TTC549 (cell line): ENCODE measurements around the gene CLDN19.
"Not testable (repeated sequence)": the region's sequence is repeated elsewhere in the genome, so short reads cannot be mapped to it uniquely, and the experiment has no call there.

ENCODE experiments used
- FAIRE-seq: peaks from 2 replicates; lab custom pipeline; 2012; peaks lifted over from hg19 to GRCh38; lab: Jason Lieb, UNC

Gene CLDN19

DNA sequence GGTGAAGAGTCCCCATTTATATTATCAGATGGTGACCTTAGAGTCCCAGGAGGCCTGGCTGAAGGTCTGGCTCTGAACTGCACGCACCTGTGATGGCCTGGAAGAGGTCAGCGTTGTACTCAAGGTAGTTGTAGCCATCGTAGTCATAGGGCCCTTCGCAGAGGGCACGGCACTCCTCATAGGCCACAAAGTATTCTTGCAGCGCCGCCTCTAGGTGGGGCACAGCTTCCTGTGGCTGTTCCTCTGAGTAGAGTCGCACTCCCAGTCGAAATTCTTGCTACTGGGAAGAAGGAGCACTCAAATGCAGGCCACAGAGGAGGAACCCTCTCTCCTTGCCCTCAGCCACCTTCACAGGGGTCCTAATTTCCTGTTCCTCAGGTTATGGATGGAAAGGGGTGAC, 19.1 kb upstream of the CLDN19 start:
- FAIRE-seq, result no peak

DNA sequence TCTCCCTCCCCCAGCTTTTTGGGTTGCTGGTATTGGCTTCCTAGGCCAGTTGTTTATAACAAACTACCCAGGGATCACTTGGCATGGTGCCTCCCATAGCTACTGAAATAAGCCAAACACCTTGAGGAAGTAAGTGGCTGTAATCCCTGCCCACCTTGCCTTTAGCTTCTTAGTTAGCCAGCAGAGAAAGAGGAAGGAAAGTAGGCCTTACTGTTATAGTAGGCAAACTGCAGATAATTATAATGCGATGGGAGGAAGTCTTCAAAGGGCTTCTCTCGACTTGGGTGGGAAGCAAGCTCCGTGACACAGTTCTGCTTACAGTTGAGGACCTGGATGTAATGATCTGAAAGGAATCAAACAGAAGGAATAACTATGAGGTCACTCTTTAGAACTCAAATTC, 18.6 kb upstream of the CLDN19 start:
- no peak for FAIRE-seq

- no peak for FAIRE-seq
These were observed 17.8 kb upstream of the CLDN19 start for GRCh38 chr1:42757892-42758275.

DNA sequence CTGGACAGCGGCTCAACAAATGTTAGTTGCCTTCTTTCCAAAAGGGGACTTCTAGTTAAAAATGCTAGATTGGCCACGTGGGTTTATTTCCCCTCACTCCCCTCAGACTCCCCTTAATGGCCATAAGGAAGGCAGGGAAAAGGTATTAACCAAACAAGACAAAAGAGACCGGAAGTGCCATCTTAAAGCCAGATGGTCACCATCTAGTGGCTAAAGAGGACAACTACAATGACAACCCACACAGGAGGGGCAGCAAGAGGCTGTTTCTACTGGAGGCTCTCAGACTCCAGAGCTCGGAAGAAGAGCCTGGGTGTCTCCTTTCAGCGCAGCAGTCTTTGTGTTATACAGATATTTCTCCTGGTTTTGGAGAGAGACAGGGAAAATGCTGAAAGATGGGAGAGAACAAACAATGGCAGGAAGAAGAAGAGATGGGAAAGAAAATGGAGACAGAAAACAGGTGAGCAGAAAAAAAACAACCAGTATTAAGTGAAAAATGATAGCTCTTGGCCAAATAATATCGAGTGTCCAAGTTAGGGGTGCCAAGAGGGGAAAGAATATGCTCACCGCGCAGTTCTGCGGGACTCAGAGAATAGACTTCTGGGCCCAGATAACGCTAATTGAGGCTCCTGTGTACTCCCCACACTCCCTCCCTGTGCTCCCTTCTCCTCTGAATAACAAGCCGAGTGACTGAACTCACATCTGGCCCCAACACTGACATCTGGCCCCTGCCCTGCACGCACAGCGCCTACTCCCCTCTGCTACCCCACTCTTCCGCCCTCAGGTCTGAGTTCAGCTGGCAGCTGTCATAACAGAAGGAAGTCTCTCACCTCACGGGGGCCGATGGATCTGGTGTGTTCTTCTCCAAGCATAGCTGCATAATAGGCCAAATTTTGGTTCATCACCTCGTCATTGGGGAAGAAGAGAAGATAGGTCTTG, 17.2 kb upstream of the CLDN19 start:
- peak; percentile 56 for FAIRE-seq

DNA sequence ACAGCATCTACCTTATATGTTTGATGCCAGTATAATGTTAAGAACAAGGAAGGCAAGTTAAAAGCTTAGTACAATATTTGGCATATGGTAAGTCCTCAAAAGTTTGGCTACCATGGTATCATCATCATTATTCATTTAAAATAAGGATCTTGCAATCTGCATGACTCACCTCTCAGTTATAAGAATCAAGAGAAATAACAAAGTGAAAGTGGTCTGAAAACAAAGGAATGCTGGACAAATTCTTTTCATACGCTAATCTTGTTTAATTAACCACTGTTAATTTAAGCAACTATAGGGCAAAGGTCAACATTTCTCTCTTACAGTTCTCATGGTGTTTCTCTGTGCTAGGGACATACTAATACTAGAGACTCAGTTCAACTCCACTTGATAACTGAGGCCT, 13.0 kb upstream of the CLDN19 start:
- FAIRE-seq, result no peak

GRCh38 chr1:42752284-42752683, 12.2 kb upstream of the CLDN19 start:
- FAIRE-seq, result no peak

- FAIRE-seq, result not testable (repeated sequence)
These were observed 11.6 kb upstream of the CLDN19 start for GRCh38 chr1:42751511-42752070.

GRCh38 chr1:42750041-42750440, 10.0 kb upstream of the CLDN19 start:
- FAIRE-seq, result no peak

GRCh38 chr1:42748461-42749410, 8.7 kb upstream of the CLDN19 start:
- FAIRE-seq, result no peak

DNA sequence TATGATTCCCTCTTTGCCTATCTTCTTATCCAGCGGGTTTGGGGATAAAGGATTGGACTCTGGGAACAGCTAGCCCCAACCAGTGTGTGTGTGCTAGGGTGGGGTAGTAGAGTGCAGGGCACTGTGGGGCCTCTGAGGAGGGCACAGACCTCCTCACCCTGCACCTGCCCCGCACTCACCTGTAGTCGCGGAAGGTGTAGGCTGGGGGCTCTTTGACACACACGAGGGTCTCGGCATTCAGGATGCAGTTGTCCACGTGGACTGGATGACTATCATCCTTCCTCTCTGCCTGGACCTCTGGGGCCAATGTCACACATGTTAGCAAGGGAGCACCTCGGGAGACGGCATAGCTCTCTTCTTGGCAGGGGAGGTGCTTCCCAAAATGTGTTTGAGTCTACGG, 8.0 kb upstream of the CLDN19 start:
- no peak for FAIRE-seq

DNA sequence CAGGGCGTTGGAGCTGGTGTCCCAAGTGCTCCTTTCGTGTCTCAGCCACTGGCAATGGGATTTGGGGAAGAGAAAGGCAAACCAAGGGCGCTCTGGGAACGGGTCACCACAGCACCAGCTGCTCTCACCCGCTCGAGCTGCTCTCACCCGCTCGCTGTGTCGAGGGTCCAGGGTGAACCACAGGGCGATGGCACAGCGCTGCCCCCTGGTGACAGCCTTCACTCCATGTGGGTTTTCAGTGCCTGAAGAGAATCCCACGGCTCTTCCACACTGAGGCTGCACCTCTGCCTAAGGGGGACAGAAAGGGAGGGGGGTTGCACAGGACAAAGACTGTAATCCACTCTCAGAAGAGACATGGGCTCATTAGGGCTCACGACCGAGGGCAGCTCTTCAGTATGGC, 7.1 kb upstream of the CLDN19 start:
- no peak for FAIRE-seq

DNA sequence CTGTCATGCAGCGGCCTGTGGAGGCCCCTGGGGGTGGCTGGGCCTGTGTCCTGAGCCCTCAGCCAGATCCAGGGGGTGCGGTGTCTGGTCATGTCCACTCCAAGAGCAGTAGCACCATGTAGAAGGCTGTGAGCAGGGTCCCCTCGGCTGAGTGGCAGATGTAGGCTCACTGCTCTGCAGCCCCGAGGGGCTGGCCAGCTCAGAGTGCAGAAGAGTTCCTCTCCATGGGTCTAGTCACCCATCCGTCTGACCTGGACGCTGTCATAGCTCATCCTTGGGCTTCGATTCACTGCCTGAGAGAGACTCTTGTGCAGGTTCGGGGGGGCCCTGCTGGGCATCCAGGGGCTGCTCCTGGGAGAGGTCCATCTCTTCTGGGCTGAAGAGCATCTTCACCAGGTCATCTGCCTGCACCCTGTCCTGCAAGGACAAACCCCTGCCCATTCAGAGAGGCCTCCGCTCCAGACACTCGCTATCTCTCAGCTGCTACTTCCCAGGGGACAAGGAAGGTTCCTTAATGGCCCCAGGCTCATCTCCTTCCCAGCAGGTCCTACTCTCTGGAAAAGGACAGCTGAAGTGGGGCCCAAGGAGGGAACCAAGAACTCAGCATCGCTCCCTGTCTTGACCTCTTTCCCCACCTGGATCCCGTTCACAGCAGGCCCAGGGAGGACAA, 6.5 kb upstream of the CLDN19 start:
- FAIRE-seq, result no peak

DNA sequence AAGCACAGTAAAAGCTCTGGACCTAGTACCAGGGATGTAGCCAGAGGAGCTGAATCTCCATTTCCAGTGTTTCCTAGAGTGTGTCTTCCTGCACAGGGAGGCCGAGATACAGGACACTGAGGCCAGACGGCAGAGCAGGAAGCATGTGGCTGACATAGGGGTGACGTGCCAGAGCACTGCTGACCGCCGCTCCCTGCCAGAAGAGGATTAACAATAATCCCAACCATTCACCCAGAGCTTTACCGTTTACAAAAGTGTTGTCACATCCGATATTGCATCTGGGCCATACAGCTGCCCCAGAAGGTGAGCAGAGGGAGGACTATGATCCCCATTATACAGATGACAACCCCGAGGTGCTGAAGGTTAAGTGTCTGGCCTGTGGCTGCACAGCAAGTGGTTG, 5.8 kb upstream of the CLDN19 start:
- FAIRE-seq, result no peak

- no peak for FAIRE-seq
These were observed 4.0 kb upstream of the CLDN19 start for GRCh38 chr1:42744148-42744413.

- no peak for FAIRE-seq
These were observed 3.5 kb upstream of the CLDN19 start for GRCh38 chr1:42743317-42744147.

DNA sequence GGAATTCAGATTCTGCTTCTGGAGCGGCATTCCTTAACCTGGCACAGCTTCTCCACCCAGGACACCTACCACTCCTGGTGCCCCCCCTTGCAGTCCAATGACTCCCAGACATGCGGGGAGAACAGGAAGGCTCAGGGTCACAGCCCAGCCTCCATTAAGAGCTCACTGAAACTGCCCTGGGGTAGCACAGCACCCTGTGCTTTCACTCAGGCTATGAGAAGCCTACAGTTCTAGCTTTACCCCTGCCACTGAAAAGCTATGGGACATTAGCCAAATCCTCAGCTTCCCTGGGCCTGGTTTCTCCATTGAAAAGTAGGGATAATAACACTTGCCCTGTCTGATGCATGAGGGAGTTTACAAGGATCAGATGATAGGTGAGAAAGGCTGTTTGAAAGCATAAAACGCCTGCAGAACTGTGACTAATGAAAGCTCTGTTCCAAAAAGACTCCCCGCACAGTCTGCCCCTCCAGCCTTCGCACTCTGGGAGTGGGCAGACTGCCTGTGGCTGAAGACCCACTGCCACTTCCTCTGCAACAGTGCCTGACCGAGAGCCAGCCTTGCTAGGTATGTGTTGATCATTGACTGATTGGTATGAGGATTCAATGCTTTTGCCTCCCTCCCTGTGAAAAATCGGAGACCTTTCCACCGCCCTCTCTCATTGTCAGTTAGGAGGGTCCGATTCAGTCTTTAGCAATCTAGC, 2.7 kb upstream of the CLDN19 start:
- no peak for FAIRE-seq

GRCh38 chr1:42742141-42742540, 2.1 kb upstream of the CLDN19 start:
- FAIRE-seq, result no peak

DNA sequence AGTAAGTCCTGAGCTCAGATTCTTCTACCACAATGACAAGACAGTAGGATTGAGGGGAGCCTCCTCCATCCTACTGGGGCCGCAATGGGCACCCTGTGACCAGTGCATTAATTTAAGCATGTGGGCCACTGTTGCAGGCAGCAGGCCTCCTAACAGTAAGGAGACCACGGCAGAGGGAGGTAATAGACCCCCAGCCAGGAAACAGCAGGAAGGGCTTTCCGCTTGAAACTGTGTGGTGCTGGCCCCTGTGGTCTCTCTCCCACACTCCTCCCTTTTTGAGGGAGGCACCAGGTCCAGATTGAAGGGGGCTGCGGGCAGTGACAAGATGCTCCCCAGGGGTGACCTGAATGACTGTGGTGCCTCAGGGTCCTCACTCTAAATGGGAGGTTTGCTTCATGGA, 1.7 kb upstream of the CLDN19 start:
- FAIRE-seq, result no peak

DNA sequence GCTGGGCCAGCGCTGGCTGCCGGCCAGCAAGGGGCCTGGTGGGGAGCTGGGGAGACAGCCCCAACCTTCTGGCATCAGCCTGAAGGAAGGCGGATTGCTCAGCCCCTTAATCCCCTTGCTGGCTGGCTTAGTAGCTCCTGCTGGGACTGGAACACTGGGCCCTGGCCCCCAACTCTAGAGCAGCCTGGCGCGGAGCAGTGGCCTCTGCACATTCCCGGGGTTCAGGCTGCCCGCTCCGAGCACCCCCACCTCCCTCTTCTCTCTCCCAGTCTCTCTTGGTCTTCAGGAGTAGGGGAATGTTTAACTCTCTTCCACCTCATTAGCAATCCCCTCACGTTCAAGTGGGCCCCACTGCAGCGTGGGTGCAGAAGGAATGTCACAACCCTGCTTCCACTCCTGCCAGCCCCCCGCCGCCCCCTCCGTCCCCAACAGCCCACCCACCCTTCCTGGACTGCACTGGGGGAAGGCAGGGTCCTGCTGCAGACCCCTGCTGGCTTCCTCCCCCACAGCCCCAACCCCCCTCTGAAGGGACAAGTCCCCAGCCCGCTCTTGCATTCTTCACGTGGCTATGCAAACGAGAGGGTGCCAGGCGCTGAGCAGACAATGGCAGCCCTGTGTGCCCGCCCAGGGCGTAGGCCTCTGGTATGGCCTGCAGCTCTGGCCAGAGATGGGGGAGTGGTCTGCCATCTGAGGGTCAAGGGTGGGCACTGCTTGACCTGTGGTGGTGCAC, 980 bp upstream of the CLDN19 start:
- no peak for FAIRE-seq

GRCh38 chr1:42738678-42739226, 1.3 kb downstream of the CLDN19 start:
- no peak for FAIRE-seq
